ENCODE measurements around the gene METTL17.

DNA sequence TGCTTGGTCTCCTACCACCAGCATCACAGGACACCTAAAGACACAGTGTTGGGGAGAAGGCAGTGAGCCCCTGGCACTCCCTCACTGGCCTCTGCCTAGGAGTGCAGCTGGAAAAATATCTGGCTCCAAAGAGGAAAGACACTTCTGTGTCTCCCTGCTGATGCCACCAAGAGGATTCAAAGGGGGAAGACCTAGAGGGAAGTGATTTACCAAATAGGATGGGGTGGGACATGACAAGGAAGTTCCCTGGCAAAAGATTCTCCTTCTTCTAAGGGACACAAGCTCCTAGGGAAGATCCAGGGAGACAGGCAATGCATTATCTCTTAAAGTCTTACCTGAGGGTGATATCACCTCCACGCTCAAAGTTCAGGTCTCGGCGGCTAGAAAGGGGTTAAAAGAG is 29.0 kb downstream of the METTL17 start:
- TF ChIP-seq, protein P1, sequence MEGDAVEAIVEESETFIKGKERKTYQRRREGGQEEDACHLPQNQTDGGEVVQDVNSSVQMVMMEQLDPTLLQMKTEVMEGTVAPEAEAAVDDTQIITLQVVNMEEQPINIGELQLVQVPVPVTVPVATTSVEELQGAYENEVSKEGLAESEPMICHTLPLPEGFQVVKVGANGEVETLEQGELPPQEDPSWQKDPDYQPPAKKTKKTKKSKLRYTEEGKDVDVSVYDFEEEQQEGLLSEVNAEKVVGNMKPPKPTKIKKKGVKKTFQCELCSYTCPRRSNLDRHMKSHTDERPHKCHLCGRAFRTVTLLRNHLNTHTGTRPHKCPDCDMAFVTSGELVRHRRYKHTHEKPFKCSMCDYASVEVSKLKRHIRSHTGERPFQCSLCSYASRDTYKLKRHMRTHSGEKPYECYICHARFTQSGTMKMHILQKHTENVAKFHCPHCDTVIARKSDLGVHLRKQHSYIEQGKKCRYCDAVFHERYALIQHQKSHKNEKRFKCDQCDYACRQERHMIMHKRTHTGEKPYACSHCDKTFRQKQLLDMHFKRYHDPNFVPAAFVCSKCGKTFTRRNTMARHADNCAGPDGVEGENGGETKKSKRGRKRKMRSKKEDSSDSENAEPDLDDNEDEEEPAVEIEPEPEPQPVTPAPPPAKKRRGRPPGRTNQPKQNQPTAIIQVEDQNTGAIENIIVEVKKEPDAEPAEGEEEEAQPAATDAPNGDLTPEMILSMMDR (IDR thresholded peaks at IDR 0.05; ENCODE audit: poor library complexity, severe bottlenecking), result no peak
- TF ChIP-seq POLR2AphosphoS5 (IDR thresholded peaks at IDR 0.05), result no peak
- TF ChIP-seq EZH2 (IDR thresholded peaks at IDR 0.05; ENCODE audit: borderline replicate concordance, insufficient read depth, low read length, poor library complexity, severe bottlenecking), result no peak
- no peak for TF ChIP-seq TAF1 (IDR thresholded peaks at IDR 0.05; ENCODE audit: low read depth)

Measured in neural cell (in vitro differentiated cells).